Calu3 (cell line): ENCODE results near the gene NMU. TPM values are rescaled to one million over a fixed set of nuclear protein-coding genes. Genes with fewer than 3 reads are reported as not detected.

Source experiments
- BruUV-seq: library from RNA; stranded (reverse); fragments of 400-500 nt; replicated peaks from 2 replicates; lab custom pipeline; 2021; lab: Mats Ljungman, UMichigan
- CTCF ChIA-PET: fragments of 300-600 bp; sonication (Branson Sonifier 250); formaldehyde crosslinking; loops from one replicate; lab custom pipeline; 2022; ENCODE audit warnings: antibody characterized with exemption; lab: Charles Lee
- DNase-seq: peaks from one replicate; pipeline ENCODE4 v3.0.0; 2022
- H3K27ac Mint-ChIP-seq: one replicate; pipeline ENCODE4 v1.8.0; 2022; ENCODE audit warnings: mixed read lengths; ENCODE audit not compliant: unreplicated experiment
- H3K27me3 Mint-ChIP-seq: one replicate; pipeline ENCODE4 v1.8.0; 2022; ENCODE audit warnings: mixed read lengths; ENCODE audit not compliant: unreplicated experiment
- H3K36me3 Mint-ChIP-seq: one replicate; pipeline ENCODE4 v1.8.0; 2022; ENCODE audit warnings: mild to moderate bottlenecking, moderate library complexity, mixed read lengths; ENCODE audit not compliant: insufficient read depth, unreplicated experiment
- H3K4me1 Mint-ChIP-seq: one replicate; pipeline ENCODE4 v1.8.0; 2022; ENCODE audit warnings: mild to moderate bottlenecking, low read depth, mixed read lengths; ENCODE audit not compliant: unreplicated experiment
- H3K4me3 Mint-ChIP-seq: one replicate; pipeline ENCODE4 v1.8.0; 2022; ENCODE audit warnings: mild to moderate bottlenecking, low read depth, moderate library complexity, mixed read lengths; ENCODE audit not compliant: unreplicated experiment
- H3K9me3 Mint-ChIP-seq: one replicate; pipeline ENCODE4 v1.8.0; 2022; ENCODE audit warnings: low read depth, mixed read lengths; ENCODE audit not compliant: unreplicated experiment
- intact Hi-C: fragments of 100-400 bp; cut with micrococcal nuclease; formaldehyde crosslinking; loops from one replicate; pipeline ENCODE4 v1.10.0; 2022; ENCODE audit not compliant: unreplicated experiment
- total RNA-seq: library from RNA; stranded (reverse); gene quantifications from 2 replicates; pipeline ENCODE4 v1.2.3, GENCODE V29; 2022
- TF ChIP-seq, protein P1 (sequence below): fragments of 200-600 bp; IDR thresholded peaks from one replicate; pipeline ENCODE4 v1.8.0; 2022; ENCODE audit warnings: antibody characterized with exemption; ENCODE audit not compliant: unreplicated experiment

The NMU gene
- total RNA-seq, 1 experiment from 2014 or later = 4.1 TPM

DNA sequence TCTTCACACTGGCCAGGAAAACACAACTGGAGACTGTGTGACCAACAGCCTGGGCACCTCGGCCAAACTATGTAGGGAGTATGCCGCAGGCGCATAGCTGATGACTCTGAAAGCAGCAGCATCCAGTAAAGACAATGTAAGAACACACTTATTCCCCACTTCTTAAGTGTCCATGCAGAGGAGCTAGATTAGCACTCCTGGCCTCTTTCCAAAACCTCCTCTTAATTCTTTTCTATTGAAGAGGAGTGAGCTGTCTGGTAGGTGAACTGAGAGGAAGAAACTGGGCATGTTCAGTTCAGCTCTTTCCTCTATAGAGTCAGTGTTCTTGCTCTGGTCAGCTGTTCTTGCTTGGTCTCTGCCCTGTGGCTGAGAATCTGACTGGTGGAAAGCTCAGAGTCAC, 21.1 kb downstream of the NMU start:
- TF ChIP-seq, protein P1, sequence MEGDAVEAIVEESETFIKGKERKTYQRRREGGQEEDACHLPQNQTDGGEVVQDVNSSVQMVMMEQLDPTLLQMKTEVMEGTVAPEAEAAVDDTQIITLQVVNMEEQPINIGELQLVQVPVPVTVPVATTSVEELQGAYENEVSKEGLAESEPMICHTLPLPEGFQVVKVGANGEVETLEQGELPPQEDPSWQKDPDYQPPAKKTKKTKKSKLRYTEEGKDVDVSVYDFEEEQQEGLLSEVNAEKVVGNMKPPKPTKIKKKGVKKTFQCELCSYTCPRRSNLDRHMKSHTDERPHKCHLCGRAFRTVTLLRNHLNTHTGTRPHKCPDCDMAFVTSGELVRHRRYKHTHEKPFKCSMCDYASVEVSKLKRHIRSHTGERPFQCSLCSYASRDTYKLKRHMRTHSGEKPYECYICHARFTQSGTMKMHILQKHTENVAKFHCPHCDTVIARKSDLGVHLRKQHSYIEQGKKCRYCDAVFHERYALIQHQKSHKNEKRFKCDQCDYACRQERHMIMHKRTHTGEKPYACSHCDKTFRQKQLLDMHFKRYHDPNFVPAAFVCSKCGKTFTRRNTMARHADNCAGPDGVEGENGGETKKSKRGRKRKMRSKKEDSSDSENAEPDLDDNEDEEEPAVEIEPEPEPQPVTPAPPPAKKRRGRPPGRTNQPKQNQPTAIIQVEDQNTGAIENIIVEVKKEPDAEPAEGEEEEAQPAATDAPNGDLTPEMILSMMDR = no peak
- no peak for DNase-seq
- CTCF ChIA-PET = no interaction called here
- H3K4me3 Mint-ChIP-seq = no peak overlapping the region
- H3K9me3 Mint-ChIP-seq = no peaks in the 10 kb centered on the region
- no peak overlapping the region for H3K27ac Mint-ChIP-seq
- H3K36me3 Mint-ChIP-seq = no peaks in the 10 kb centered on the region
- H3K27me3 Mint-ChIP-seq = no peaks in the 10 kb centered on the region
- no TSS peak for BruUV-seq
- intact Hi-C loops = no loop called here
- H3K4me1 Mint-ChIP-seq = no peaks in the 10 kb centered on the region

DNA sequence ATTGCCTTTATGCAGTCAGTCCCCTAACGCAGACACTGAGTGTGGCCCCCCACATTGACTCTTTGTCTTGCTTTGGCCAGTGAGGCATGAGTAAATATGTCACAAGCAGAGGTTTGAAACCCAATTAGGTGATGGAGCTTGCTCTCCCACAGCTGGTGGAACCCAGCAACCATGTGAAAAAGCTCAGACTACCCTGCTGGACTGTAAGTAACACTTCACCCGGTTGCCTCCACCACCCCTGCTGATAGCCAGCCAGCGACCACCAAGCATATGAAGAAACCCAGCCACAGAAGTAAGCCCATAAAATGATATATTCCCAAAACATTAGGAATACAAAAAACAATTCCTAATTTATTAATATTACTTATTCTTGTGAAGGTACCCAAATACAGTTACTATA, 22.5 kb downstream of the NMU start:
- no peak overlapping the region for H3K4me3 Mint-ChIP-seq
- H3K36me3 Mint-ChIP-seq = no peaks in the 10 kb centered on the region
- H3K27ac Mint-ChIP-seq = no peak overlapping the region
- no peaks in the 10 kb centered on the region for H3K4me1 Mint-ChIP-seq
- TF ChIP-seq, protein P1 = no peak
- no TSS peak for BruUV-seq
- intact Hi-C loops = no loop called here
- CTCF ChIA-PET = no interaction called here
- H3K27me3 Mint-ChIP-seq = no peaks in the 10 kb centered on the region
- no peaks in the 10 kb centered on the region for H3K9me3 Mint-ChIP-seq
- no peak for DNase-seq

DNA sequence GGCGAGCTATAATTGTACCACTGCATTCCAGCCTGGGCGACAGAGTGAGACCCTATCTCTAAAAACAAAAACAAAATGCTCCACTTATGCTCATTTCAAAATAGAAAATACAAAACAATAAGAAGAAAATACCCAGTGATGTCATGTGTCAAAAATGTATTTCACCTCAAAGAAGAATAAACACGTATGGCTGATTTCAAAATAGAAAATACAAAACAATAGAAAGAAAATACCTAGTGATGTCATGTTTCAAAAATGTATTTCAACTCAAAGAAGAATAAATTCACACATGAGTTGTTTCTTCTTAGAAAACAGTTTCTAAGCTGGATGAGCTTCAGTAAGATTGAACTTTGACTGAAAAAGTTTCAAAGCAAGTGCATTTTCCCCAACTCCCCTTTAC, 23.8 kb downstream of the NMU start:
- H3K4me3 Mint-ChIP-seq = no peak overlapping the region
- CTCF ChIA-PET = no interaction called here
- TF ChIP-seq, protein P1 = no peak
- no TSS peak for BruUV-seq
- H3K9me3 Mint-ChIP-seq = no peaks in the 10 kb centered on the region
- no peak overlapping the region for H3K27ac Mint-ChIP-seq
- intact Hi-C loops = no loop called here
- no peak for DNase-seq
- no peaks in the 10 kb centered on the region for H3K4me1 Mint-ChIP-seq
- H3K36me3 Mint-ChIP-seq = no peaks in the 10 kb centered on the region
- no peaks in the 10 kb centered on the region for H3K27me3 Mint-ChIP-seq

DNA sequence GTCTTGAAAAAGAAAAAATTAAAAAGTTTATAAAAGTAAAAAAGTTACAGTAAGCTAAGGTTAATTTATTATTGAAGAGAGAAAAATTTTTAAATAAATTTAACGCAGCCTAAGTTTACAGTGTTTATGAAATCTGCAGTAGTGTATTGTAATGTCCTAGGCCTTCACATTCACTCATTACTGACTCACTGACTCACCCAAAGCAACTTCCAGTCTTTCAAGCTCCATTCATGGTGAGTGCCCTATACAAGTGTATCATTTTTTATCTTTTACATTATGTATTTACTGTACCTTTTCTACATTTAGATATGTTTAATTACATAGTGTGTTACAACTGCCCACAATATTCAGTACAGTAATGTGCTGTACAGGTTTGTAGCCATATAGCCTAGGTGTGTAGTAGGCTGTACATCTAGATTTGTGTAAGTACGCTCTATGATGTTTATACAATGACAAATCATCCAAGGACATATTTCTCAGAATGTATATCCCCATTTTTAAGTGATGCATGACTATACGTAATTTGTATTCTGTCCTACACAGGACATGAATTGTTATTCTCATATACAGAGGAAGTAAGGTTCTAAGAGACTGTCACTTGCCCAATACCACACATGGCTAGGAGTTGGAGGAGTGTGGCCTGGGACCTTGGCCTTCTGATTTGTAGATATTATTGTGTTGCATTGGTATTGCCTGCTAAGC, 24.6 kb downstream of the NMU start:
- H3K27ac Mint-ChIP-seq = no peak overlapping the region
- no peaks in the 10 kb centered on the region for H3K9me3 Mint-ChIP-seq
- intact Hi-C loops = no loop called here
- no peak for DNase-seq
- CTCF ChIA-PET = no interaction called here
- no peak overlapping the region for H3K4me3 Mint-ChIP-seq
- no peaks in the 10 kb centered on the region for H3K27me3 Mint-ChIP-seq
- H3K36me3 Mint-ChIP-seq = no peaks in the 10 kb centered on the region
- TF ChIP-seq, protein P1 = no peak
- H3K4me1 Mint-ChIP-seq = no peaks in the 10 kb centered on the region
- BruUV-seq = no TSS peak
